ENCODE measurements around the gene SRSF1.

DNA sequence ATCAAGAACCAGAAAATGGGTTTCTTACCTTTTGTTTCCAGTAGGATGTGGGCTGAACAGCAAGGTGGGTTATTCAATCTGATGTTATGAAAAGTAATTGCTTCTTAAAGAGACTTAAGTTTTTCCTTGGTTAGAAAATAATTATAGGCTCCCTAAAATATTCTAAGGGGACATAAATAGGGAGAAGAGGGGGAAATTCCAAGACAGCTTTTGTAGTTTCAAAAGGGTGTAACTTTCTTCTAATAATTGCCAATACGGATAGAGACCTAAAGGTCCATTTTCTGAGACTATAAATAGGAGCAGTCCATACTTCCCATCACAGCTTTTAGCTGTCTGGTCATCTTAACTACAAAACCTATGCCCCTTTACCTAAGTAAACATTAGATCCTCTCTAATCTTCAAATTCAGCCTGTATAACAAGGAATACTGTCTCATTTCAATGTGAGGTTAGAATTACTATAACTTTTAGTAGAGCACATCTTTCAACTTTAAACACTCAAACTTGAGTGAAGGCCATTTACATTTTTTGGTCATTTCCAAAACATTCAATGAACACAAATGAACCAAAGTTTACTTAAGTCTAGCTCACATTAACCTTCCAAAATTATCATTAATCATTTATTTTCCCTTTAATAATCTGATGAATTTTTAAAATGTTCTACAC, 5.5 kb downstream of the SRSF1 start:
- TF ChIP-seq POLR2A (IDR thresholded peaks at IDR 0.05), result no peak
- TF ChIP-seq, protein P1, sequence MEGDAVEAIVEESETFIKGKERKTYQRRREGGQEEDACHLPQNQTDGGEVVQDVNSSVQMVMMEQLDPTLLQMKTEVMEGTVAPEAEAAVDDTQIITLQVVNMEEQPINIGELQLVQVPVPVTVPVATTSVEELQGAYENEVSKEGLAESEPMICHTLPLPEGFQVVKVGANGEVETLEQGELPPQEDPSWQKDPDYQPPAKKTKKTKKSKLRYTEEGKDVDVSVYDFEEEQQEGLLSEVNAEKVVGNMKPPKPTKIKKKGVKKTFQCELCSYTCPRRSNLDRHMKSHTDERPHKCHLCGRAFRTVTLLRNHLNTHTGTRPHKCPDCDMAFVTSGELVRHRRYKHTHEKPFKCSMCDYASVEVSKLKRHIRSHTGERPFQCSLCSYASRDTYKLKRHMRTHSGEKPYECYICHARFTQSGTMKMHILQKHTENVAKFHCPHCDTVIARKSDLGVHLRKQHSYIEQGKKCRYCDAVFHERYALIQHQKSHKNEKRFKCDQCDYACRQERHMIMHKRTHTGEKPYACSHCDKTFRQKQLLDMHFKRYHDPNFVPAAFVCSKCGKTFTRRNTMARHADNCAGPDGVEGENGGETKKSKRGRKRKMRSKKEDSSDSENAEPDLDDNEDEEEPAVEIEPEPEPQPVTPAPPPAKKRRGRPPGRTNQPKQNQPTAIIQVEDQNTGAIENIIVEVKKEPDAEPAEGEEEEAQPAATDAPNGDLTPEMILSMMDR (IDR thresholded peaks at IDR 0.05), result no peak
